ENCODE measurements around the gene MRPL33.
"Not testable (repeated sequence)": the region's sequence is repeated elsewhere in the genome, so short reads cannot be mapped to it uniquely, and the experiment has no call there.

Gene MRPL33

DNA sequence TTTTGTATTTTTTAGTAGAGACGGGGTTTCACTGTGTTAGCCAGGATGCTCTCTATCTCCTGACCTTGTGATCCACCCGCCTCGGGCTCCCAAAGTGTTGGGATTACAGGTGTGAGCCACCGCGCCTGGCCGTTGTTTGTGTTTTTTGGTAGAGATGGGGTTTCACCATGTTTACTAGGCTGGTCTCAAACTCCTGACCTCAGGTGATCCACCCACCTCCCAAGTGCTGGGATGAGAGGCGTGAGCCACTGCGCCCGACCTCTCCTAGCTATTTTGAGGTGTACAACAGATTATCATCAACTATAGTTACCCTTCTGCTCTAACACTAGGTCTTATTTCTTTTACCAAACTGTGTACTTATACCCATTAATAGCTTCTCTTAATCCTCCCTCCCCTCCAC, 28.9 kb upstream of the MRPL33 start:
- DNase-seq = no peak

DNA sequence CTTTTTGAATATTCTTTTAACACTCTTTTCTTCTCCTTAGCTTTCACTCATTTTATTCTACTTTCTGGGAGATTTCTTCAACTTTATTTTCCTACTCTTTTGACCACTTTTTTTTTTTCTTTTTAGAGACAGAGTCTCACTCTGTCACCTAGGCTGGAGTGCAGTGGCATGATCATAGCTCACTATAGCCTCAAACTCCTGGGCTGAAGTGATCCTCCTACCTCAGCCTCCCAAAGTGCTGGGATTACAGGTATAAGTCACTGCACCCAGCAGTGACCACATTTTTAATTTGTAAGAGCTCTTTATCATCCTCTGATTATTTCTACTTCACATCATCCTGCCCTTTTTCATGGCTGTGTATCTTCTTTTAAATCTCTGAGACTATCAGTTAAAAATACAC, 26.0 kb upstream of the MRPL33 start:
- not testable (repeated sequence) for DNase-seq

DNA sequence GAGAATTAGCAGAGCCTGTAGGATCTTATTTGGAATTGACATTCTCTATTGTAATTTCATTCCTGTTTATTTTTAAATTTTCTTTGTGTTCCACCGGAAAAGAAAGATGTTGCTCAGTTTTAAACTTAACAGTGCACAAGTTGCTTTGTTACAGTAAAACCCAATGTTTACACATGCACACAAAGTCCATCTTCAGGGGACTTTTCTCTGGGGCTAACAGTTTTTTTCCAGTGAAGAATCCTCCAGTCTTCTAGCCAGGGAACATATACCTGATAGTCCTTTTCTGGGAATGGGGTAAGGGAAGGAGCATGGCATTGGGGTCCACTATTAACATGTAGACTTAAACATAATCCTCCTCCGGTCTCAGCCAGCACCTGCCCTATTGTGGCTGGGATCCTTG, 25.2 kb upstream of the MRPL33 start:
- DNase-seq = no peak

DNA sequence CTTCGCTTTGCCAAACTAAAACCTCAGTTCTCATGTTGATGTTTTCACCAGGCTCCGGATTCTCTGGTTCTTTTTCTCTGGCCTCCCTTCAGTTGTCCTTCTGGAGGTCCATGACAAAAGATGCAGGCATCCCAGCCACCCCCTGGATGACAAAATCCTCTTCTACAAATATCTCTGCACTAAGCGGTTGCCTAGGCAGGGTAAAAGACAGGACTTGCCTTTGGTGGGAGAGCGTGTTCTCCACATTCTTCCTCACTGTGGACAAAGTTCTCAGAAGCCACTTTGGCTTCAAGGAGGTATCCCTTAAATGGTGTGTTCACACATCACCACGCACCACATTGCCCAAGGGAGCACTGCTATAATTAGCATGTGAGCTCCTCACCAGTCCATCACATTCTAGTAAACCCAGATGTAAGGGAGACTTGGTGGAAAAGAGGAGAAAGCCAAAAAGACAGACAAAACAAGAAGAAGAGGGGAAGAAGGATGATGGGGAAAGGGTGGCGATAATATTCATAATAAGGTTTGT, 23.6 kb upstream of the MRPL33 start:
- DNase-seq = no peak

DNA sequence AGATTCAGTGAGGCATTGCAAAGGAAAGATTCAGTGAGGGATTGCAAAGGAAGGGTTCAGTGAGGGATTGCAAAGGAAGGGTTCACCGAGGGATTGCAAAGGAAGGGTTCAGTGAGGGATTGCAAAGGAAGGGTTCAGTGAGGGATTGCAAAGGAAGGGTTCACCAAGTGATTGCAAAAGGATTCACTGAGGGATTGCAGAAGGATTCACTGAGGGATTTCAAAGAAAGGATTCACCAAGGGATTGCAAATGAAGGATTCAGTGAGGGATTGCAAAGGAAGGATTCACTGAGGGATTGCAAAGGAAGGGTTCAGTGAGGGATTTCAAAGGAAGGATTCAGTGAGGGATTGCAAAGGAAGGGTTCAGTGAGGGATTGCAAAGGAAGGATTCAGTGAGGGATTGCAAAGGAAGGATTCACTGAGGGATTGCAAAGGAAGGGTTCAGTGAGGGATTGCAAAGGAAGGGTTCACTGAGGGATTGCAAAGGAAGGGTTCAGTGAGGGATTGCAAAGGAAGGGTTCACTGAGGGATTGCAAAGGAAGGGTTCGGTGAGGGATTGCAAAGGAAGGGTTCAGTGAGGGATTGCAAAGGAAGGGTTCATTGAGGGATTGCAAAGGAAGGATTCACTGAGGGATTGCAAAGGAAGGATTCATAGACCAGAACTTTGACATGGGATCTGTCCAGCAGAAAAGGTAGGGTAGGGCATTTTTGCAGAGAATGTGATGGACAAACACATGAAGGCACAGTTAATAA, 22.5 kb upstream of the MRPL33 start:
- not testable (repeated sequence) for DNase-seq

DNA sequence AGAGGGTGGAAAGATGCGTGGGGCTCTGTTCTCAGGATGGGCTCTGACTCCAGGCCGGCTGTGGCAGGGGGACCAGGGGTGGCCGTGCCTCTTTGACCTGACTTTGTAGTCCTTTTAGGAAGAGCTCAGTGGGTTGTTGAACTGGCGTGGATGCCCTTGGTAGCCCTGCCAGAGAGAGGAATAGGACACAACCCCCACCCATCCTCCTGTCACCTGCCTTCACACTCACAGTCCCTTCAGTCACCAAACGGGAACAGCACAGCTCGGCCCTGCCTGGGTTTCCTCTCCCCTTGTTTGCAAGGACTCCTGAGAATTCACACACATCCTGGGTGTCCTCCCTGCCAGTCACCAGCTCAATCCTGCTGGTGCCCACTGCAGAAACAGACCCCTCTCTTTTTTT, 20.1 kb upstream of the MRPL33 start:
- DNase-seq = no peak

DNA sequence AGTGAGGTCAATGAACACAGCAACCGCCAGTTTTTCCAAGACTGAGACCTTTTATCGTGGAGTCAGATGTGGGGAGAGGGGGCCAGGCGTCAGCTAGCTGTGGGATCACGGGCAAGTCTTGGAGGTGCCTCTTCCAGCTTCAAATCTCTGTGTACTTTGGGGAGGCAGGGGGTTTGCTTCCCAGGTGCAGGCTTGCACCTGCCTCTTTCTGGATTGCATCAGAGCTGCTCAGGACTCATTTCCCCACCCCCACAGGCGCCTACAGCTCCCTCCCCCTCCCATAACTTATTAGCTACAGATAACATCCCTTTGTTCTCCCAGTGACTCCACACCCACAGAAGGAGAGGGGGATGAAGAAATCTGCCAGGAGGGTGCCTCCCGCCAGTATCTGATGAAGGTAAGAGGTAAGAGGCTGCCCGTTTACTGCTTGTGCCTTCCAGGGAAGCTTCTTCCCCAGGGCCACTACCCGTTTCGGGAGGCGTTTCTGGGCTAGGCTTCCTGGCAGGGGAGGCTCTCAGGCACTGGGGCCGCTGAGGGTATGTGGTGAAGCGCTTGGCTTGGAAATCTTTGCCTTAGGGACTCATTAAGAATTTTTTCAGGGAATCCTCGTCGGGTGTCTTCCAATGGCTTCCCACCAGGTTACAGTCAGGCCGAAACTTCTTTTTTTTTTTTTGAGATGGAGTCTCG, 18.8 kb upstream of the MRPL33 start:
- no peak for DNase-seq

DNA sequence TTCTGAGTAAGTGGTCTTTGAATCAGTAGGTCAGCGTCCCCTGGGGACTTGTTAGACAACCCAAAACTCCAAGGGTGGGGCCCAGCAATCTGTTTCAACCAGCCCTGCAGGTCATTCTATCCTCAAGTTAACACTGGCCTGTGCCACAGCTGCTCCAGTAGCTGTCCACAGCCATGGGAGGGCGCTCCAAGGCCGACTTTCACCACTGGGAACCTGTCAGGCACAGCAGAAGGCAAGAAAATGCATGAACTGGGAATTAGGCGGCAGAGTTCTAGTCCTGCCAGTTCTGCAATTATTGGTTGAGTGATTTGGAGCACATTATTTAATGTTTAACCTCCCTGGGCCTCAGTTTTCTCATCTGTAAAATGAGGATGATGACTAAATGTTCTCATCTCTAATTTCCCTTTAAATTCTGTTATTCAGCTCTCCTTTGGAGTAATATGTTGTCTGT, 17.4 kb upstream of the MRPL33 start:
- DNase-seq = peak; percentile 83

DNA sequence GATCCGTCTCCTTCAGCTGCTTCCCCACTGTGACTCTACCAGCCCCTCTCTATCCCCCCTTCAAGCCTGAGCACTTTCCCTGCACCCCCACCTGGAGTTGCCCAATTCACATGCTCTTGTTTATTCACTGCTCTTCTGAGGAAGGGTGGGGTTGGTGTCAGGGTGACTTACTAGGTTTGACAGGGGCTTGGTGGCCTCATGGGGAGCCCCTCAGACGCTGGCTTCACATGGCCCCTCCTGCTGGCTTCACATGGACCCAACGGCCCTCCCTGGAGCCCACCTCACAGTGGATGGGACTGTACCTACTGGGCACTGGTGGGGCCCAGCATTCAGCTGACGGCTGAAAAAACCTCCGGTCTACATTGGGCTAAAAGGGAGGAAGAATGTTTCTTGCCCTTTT, 16.7 kb upstream of the MRPL33 start:
- DNase-seq = no peak

DNA sequence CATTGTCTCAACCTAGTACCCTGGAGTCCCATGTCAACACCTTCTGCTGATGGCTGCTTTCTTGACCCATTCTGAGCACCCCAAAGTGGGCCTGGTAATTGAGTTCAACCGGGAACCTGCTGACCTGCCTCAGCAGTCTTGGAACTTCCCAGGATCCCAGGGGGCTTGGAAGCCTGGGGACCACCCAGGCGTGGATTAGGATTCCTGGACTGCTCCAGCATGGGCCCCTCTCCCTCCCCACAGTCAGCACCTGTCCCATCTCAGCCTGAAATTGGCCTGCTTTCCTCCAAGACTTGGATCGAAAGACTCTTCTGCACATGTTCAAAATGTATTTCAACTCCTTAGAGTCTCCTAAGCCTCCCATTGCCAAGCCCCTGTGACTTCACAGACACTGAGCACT, 15.4 kb upstream of the MRPL33 start:
- DNase-seq = no peak

DNA sequence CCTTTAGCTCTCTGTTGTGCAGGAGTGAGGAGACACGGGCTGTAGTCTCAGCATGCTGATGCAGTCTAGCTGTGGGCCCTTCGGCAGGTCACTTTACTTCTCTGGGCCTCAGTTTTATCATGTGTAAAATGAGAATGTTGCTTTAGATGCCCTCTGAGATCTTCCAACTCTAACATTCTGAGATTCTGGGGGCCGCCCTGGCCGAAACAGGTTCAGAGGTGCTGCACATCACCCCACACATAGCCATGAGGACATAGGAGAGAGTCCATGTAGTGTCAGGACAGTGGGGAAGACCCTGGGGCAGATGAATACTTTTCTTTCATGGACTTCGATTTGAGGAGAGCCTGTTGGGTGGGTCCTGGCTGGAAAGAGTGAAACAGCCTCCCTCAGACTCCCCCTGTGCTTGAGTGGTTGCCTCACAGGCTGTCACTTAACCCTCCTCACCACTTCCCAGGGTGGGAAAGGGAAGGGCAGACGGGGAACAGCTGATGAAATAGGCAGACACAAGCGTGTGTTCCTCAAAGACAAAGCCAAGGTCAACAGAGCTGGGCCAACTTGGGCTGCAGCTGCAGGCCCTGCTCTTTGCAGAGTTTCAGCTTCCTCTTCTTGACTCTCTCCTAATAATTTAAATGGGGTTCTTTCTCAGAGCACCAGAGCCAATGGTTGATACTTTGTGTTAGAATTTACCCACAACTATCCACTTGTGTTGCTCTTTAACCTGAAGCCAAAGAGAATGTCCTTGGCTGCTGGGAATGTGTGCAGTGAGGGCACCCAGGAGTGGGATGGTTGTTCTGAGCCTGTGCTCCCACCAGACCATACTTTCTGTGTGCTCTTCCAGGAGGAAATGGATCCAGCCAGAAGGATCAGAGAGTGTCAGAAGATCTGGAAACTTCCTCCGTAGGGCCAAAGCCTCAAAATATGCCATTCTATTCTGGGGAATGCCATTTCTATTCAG, 14.7 kb upstream of the MRPL33 start:
- DNase-seq = no peak

DNA sequence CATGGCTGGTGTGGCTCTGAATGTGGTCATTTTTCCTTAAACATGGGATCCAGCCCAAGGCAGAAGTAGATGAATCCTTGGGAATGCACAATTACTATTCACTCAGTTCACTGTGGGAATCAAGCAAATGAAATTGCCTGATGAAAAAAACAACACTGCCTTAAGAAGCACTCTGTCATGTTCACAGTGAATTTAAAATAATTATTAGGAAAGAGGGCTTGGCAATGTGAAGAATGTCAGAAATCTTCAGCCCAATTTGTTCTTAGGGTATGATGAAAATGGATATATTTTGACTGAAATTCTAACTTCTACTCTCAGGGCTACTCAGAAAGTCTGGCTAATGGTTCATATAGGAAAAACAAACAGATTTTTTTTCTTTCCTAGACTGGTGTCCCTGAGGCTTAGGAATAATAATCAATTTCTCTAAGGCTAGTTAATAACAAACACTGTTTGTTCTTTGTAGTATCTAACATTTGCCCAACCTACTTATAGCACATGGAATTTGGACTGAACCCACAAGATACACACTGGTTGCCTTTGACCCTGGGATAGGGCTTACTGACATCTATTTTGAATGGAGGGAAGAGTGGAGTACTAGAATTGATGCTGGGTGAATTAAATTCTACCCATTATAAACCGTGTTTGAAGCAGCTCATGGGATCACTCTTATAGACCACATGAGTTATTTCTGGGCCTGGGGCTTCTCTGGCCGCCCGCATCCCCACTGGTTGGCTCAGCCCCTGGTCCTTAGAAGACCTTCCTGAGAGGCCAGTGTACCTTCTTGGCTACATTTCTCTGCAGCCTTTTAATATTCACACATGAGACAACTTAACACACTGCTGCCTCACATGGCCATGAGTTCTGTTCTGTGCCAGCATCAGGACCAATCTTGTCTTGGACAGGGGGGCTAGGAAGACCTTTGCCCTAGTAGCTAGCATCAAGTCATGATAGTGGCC, 8.3 kb upstream of the MRPL33 start:
- DNase-seq = no peak

DNA sequence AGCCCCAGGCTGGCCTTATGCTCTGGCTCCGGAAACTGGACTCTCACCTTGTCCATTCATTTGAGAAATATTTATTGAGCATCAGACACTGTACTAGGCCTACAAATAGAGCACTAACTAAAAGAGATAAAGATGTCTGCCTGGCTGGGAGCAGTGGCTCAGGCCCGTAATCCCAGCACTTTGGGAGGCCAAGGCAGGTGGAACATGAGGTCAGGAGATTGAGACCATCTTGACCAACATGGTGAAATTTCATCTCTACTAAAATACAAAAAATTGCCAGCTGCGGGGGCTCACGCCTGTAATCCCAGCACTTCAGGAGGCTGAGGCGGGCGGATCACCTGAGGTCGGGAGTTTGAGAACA, 7.6 kb upstream of the MRPL33 start:
- no peak for DNase-seq

DNA sequence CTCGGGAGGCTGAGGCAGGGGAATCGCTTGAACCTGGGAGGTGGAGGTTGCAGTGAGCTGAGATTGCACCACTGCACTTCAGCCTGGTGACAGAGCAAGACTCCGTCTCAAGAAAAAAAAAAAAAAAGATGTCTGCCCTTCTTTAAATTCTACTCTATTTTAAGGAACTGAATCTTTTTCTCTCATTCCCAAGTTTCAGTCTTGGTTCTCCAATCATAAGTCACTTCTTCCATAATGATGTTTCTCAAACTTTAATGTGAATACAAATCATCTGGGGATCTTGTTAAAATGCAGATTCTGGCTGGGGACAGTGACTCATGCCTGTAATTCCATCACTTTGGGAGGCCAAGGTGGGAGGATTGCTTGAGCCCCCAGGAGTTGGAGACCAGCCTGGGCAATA, 7.0 kb upstream of the MRPL33 start:
- not testable (repeated sequence) for DNase-seq

DNA sequence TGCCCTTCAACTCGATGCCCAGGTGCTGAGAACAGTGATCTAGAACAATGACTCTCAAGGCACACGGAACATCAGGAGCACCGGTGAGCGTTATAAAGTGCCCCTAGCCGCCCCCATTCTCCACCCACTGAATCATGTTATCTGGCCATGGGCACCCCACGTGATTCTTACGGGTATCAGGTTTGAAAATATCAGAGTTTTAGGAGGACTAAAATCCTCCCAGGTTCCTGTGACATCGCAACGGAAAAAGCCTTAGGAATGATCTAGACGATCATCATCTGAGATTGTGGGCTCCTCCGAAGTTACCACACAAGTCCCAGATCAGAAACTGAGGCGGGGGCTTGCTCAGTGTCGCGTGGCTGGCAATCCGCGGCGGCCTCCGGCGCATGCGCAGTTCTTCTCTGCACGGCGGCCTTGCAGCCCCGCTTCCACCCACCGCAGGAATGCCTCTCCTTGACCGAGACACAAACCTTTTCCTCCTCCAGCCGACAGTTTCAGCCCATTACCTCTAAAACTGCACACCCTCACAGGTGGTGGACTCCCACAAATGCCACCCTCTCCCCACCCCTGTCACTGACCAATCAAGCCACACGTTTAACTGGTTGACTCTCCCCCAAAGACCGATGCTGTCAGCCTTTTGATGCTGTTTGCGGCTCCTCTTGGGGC, 5.8 kb upstream of the MRPL33 start:
- DNase-seq = peak; percentile 59

DNA sequence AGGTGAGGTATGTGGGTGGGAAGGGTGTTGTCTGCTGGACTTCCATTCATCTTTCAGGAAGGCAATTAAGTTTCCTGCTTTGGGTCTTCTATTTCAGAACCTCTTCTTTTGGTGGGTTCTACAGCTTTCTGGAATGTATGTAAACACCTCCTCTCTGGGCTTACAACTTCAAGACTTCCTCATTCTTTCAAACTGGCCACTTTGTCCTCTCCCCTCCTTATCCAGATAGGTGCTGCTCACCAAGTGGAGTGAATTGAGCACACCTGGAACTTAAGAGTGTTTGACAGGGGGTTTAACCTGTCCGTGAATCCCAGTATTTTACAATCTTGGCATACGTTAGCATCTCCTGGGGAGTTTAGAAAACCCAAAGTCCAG, 5.2 kb upstream of the MRPL33 start:
- no peak for DNase-seq

DNA sequence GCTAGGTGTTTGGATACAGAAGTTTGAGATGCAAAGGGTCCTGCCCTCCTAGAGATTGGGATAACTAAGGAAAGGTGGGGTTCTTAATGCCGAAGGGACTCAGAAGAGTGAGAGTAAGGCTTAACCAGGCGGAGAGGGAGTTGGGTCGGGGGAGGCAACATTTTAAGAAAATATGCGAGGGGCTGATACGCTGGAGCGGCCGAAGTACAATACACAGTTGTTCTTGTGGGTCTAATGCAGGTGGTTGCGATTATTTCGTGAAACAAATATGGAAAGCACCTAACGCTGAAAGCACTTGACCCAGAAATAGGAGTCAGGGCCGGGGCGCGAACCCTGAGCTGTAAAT, 344 bp upstream of the MRPL33 start:
- DNase-seq = no peak

DNA sequence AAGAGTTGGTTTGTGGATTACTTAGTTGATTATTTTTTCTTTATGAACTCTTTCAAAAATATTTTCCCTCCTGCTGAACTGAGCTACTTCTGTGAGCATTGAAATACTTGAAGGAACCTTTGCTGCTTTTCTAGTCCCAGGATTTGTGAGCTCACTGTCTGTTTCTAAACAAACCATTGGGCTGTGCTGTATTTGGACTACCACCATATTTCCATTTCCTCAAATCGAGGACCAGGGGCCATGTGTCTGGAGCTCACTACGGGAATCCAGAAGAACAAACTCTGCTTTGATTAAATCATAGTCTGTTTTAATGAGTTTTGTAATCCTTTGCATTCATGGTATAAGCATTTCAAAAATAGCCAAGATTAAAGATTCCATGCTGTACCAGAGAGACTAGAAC, 1.3 kb downstream of the MRPL33 start:
- DNase-seq = no peak

DNA sequence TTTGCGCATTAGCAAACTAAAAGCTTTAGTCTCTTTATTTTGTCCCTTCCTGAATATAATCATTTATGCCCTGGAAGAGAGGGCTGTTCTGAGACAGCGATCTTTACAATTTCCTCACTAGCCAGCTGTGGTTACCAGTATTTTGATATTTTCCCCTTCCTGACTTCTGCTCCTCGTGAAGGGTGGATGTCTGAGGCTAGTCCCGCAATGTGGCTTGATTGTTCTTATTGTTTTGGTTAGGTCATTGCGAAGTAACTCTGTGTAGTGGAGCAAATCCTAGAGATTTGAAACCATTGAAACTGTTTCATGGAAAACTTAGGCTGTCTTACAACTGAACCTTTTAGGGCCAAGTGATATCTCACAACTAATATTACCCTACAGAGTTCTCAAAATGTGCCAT, 2.4 kb downstream of the MRPL33 start:
- no peak for DNase-seq

DNA sequence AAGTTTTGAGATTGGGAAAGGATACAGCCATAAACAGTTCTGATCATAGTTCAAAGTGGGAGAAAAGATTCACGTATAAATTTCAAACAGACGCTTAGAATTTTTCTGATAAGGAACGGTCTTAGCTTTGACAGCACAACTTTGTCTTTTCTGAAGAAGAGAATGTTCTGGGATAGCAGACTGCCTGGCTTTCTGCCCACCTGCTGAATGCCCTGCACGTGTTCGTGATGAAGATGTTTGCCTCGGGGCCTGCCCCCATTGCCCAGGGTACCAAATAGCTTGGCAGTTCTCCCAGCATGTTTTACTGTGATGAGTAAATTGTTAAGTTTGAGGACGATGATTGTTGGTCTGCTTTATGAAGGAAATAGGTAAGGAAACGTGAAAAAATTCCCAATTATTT, 4.6 kb downstream of the MRPL33 start:
- no peak for DNase-seq

DNA sequence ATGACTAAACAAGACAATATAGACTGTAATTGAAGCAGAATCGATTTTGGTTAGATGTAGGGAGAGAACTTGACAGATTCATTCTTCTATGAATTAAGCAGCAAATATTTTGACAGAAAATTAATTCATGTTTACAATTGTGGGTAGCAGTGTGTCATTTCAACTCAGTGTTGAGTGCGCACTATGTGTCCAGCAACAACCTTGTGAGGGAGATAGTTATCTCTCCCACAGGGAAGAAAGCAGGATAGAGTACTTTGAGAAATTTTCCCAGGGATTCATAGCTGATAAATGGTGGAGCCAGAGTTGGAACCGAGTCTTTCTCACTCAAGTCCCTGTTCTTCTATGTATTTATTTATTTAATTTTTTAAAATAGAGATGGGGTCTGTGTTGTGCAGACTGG, 5.2 kb downstream of the MRPL33 start:
- no peak for DNase-seq

All from activated naive CD4-positive, alpha-beta T cell treated with Interleukin-2 at 50 U/mL for 16 hours (primary cell).